Measurements from ENCODE around the gene CCDC167. TPM values are rescaled to one million over a fixed set of nuclear protein-coding genes. Genes with fewer than 3 reads are reported as not detected.
A peak's percentile ranks its signal among the peaks of the same experiment; 100 is the strongest.

CCDC167 gene
- 29.9 and 35.7 TPM in 2 replicates for total RNA-seq (2014; rRNA removed; shearing (Covaris generic))

- DNase-seq (ENCODE audit: low spot score) = peak; percentile 98
These were observed at the start of gene CCDC167 for GRCh38 chr6:37499433-37500293. TSS of gene CCDC167 (minus strand) at chr6:37499893. CDS start at chr6:37499863, 30 bp downstream.

GRCh38 chr6:37549154-37549553 lies 49.5 kb upstream of the CCDC167 start:
- DNase-seq (ENCODE audit: low spot score) = no peak

GRCh38 chr6:37548067-37548674 lies 48.5 kb upstream of the CCDC167 start:
- DNase-seq (ENCODE audit: low spot score) = no peak

GRCh38 chr6:37547564-37548061 lies 47.9 kb upstream of the CCDC167 start:
- no peak for DNase-seq (ENCODE audit: low spot score)

- no peak for DNase-seq (ENCODE audit: low spot score)
These were observed 46.6 kb upstream of the CCDC167 start for GRCh38 chr6:37546141-37546871.

- no peak for DNase-seq (ENCODE audit: low spot score)
These were observed 44.8 kb upstream of the CCDC167 start for GRCh38 chr6:37544530-37544929.

GRCh38 chr6:37543361-37543760 lies 43.7 kb upstream of the CCDC167 start:
- no peak for DNase-seq (ENCODE audit: low spot score)

- no peak for DNase-seq (ENCODE audit: low spot score)
These were observed 41.7 kb upstream of the CCDC167 start for GRCh38 chr6:37541346-37541745.

GRCh38 chr6:37540390-37540789 lies 40.7 kb upstream of the CCDC167 start:
- DNase-seq (ENCODE audit: low spot score) = no peak

- DNase-seq (ENCODE audit: low spot score) = no peak
These were observed 40.3 kb upstream of the CCDC167 start for GRCh38 chr6:37540029-37540352.

- no peak for DNase-seq (ENCODE audit: low spot score)
These were observed 39.7 kb upstream of the CCDC167 start for GRCh38 chr6:37539171-37540028.

- DNase-seq (ENCODE audit: low spot score) = peak; percentile 36
These were observed 38.4 kb upstream of the CCDC167 start for GRCh38 chr6:37538107-37538506.

- DNase-seq (ENCODE audit: low spot score) = no peak
These were observed 37.9 kb upstream of the CCDC167 start for GRCh38 chr6:37537548-37537947.

GRCh38 chr6:37536491-37537190 lies 36.9 kb upstream of the CCDC167 start:
- DNase-seq (ENCODE audit: low spot score) = no peak

- DNase-seq (ENCODE audit: low spot score) = no peak
These were observed 36.2 kb upstream of the CCDC167 start for GRCh38 chr6:37535759-37536490.

- no peak for DNase-seq (ENCODE audit: low spot score)
These were observed 35.7 kb upstream of the CCDC167 start for GRCh38 chr6:37535428-37535758.

- no peak for DNase-seq (ENCODE audit: low spot score)
These were observed 35.2 kb upstream of the CCDC167 start for GRCh38 chr6:37534893-37535292.

- no peak for DNase-seq (ENCODE audit: low spot score)
These were observed 32.4 kb upstream of the CCDC167 start for GRCh38 chr6:37532122-37532521.

- no peak for DNase-seq (ENCODE audit: low spot score)
These were observed 31.8 kb upstream of the CCDC167 start for GRCh38 chr6:37531437-37532036.

GRCh38 chr6:37531026-37531425 lies 31.3 kb upstream of the CCDC167 start:
- no peak for DNase-seq (ENCODE audit: low spot score)

All from HT-29 (cell line).